IPS-18a (cell line): ENCODE data around the gene RPS28.
A peak's percentile ranks its signal among the peaks of the same experiment; 100 is the strongest.
"Not testable (repeated sequence)": the region's sequence is repeated elsewhere in the genome, so short reads cannot be mapped to it uniquely, and the experiment has no call there.

Experiments
- H3K27ac ChIP-seq: one replicate; pipeline ENCODE4 v1.5.1; 2013; ENCODE audit warnings: low read length
- H3K27me3 ChIP-seq: one replicate; pipeline ENCODE4 v1.6.1; 2013; ENCODE audit warnings: mild to moderate bottlenecking, low read length; ENCODE audit not compliant: control insufficient read depth, insufficient read depth
- H3K36me3 ChIP-seq: one replicate; pipeline ENCODE4 v1.6.1; 2013; ENCODE audit warnings: low read depth, low read length; ENCODE audit not compliant: control insufficient read depth
- H3K4me1 ChIP-seq: one replicate; pipeline ENCODE4 v1.6.1; 2013; ENCODE audit warnings: low read depth, low read length; ENCODE audit not compliant: control insufficient read depth
- H3K4me3 ChIP-seq: one replicate; pipeline ENCODE4 v1.5.1; 2013; ENCODE audit warnings: low read length
- H3K9ac ChIP-seq: one replicate; pipeline ENCODE4 v1.6.1; 2013; ENCODE audit warnings: mild to moderate bottlenecking, low read length, moderate library complexity
- H3K9me3 ChIP-seq: one replicate; pipeline ENCODE4 v1.6.1; 2013; ENCODE audit warnings: low read depth, low read length; ENCODE audit not compliant: control insufficient read depth

The RPS28 gene

GRCh38 chr19:8321067-8321985 is at the start of gene RPS28, which contains the start of gene NDUFA7:
TSS of gene RPS28 (plus strand) at chr19:8321496. CDS start at chr19:8321531, 35 bp downstream.
TSS of gene NDUFA7 (minus strand) at chr19:8321375. CDS start at chr19:8321358, 17 bp downstream.
- peak within 1 kb of the TSS; percentile 99 for H3K9ac ChIP-seq
- H3K27ac ChIP-seq = peak within 1 kb of the TSS; percentile 95
- peak within 1 kb of the TSS; percentile 99 for H3K4me3 ChIP-seq
- peaks cover 9% of the 10 kb centered on the region for H3K4me1 ChIP-seq
- no peaks in the 10 kb centered on the region for H3K9me3 ChIP-seq
- H3K27me3 ChIP-seq = no peaks in the 10 kb centered on the region
- peaks cover 19% of the 10 kb centered on the region for H3K36me3 ChIP-seq

- not testable (repeated sequence) for H3K4me1 ChIP-seq, H3K27ac ChIP-seq, H3K36me3 ChIP-seq, H3K9me3 ChIP-seq, H3K9ac ChIP-seq, H3K27me3 ChIP-seq, H3K4me3 ChIP-seq
These were observed 44.8 kb upstream of the RPS28 start for GRCh38 chr19:8276508-8276907.

GRCh38 chr19:8291337-8291736 is 30.0 kb upstream of the RPS28 start:
- not testable (repeated sequence) for H3K4me1 ChIP-seq, H3K9ac ChIP-seq, H3K36me3 ChIP-seq, H3K4me3 ChIP-seq, H3K27me3 ChIP-seq, H3K9me3 ChIP-seq, H3K27ac ChIP-seq

- no peak overlapping the region for H3K9ac ChIP-seq
- peaks cover 9% of the 10 kb centered on the region for H3K36me3 ChIP-seq
- peaks cover 6% of the 10 kb centered on the region for H3K4me1 ChIP-seq
- H3K9me3 ChIP-seq = no peaks in the 10 kb centered on the region
- no peaks in the 10 kb centered on the region for H3K27me3 ChIP-seq
- H3K27ac ChIP-seq = no peak overlapping the region
- no peak overlapping the region for H3K4me3 ChIP-seq
These were observed 19.0 kb upstream of the RPS28 start for GRCh38 chr19:8302357-8302691.

DNA sequence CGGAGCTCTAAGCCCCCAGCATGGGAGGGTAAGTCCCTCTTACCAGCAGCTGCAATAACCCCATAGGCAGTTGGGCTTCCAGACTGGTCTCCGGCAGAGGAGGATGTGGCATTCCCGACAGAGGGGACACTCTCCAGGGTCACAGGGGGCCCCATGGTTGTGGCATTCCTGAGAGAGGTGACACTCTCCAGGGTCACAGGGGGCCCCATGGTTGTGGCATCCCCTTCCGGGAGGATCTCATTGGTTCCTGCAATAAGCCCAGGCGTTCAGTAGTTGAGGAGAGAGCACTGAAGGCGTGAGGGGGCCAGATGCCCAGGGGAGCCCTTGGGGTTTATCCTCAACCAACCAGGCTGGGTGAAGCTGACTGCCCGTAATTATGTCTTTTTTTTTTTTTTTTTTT is 18.6 kb upstream of the RPS28 start:
- H3K27me3 ChIP-seq = no peaks in the 10 kb centered on the region
- no peak overlapping the region for H3K4me3 ChIP-seq
- H3K36me3 ChIP-seq = peaks cover 9% of the 10 kb centered on the region
- H3K9me3 ChIP-seq = no peaks in the 10 kb centered on the region
- H3K4me1 ChIP-seq = peaks cover 7% of the 10 kb centered on the region
- no peak overlapping the region for H3K9ac ChIP-seq
- no peak overlapping the region for H3K27ac ChIP-seq

- Histone ChIP-seq H3K36me3 (peaks cover 9% of the 10 kb centered on the region), H3K27me3 (no peaks in the 10 kb centered on the region), H3K9ac (no peak overlapping the region), H3K4me3 (no peak overlapping the region), H3K9me3 (no peaks in the 10 kb centered on the region), H3K4me1 (peaks cover 7% of the 10 kb centered on the region), H3K27ac (no peak overlapping the region)
These were observed 16.3 kb upstream of the RPS28 start for GRCh38 chr19:8304841-8305621.

- H3K36me3 ChIP-seq = peaks cover 13% of the 10 kb centered on the region
- no peak overlapping the region for H3K9ac ChIP-seq
- no peaks in the 10 kb centered on the region for H3K9me3 ChIP-seq
- H3K27me3 ChIP-seq = no peaks in the 10 kb centered on the region
- peaks cover 7% of the 10 kb centered on the region for H3K4me1 ChIP-seq
- no peak overlapping the region for H3K4me3 ChIP-seq
- no peak overlapping the region for H3K27ac ChIP-seq
These were observed 15.5 kb upstream of the RPS28 start for GRCh38 chr19:8305798-8306197.

GRCh38 chr19:8306235-8307054 is 14.9 kb upstream of the RPS28 start:
- H3K9ac ChIP-seq = peak overlapping the region; percentile 88
- peak overlapping the region; percentile 88 for H3K4me3 ChIP-seq
- H3K4me1 ChIP-seq = peaks cover 7% of the 10 kb centered on the region
- H3K27ac ChIP-seq = no peak overlapping the region
- H3K36me3 ChIP-seq = peaks cover 18% of the 10 kb centered on the region
- no peaks in the 10 kb centered on the region for H3K9me3 ChIP-seq
- no peaks in the 10 kb centered on the region for H3K27me3 ChIP-seq

DNA sequence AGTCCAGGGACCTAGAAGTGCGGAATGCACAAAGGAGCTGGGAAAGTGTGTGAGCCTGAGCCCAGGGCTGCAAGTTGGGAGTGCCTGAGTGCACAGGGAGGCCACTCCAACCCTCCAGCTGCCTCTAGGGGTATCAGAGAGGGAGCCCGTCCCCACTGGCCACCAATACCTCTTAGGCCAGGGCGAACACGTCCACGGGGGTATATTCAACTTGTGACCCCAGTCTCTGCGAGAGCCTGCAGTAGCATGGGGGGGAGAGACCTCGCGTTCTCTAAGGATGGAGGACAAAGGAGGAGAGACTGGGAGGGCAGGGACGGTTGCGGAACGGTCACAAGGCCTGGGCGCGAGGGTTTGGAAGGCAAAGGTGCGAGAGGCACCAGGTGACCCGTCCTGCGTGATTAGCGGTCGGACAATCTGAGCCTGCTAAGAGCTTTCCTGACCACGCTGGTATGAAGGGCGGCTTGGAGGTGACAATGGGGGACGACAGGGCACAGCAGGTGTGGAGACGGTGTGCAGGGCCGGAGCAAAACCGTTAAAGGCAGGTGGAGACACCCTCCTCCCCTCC is 13.8 kb upstream of the RPS28 start:
- peaks cover 7% of the 10 kb centered on the region for H3K4me1 ChIP-seq

GRCh38 chr19:8307965-8308866 is 13.1 kb upstream of the RPS28 start, which contains the start of gene CD320:
TSS of gene CD320 (minus strand) at chr19:8308358. CDS start at chr19:8308290, 68 bp downstream.
- Histone ChIP-seq H3K4me3 (peak within 1 kb of the TSS; percentile 88), H3K36me3 (peaks cover 10% of the 10 kb centered on the region)

More for the DNA sequence above, 13.8 kb upstream of the RPS28 start:
- Histone ChIP-seq H3K9ac (peak overlapping the region; percentile 88), H3K4me3 (peak overlapping the region; percentile 88), H3K36me3 (peaks cover 11% of the 10 kb centered on the region), H3K9me3 (no peaks in the 10 kb centered on the region), H3K27ac (peak overlapping the region; percentile 45), H3K27me3 (no peaks in the 10 kb centered on the region)

More at GRCh38 chr19:8307965-8308866, 13.1 kb upstream of the RPS28 start, which contains the start of gene CD320:
- Histone ChIP-seq H3K9ac (peak within 1 kb of the TSS; percentile 88), H3K4me1 (peaks cover 7% of the 10 kb centered on the region), H3K9me3 (no peaks in the 10 kb centered on the region), H3K27ac (peak within 1 kb of the TSS; percentile 82), H3K27me3 (no peaks in the 10 kb centered on the region)
